Fibroblast of lung (primary cell): ENCODE data around the gene STARD7.

Experiments used
- CTCF ChIP-seq, 2 donors: IDR thresholded peaks in 1 of 2; conservative IDR thresholded peaks in 1 of 2; 1 replicate in 1 of 2; 2 replicates in 1 of 2; pipeline ENCODE4 v1.5.1; 2011 to 2012; ENCODE audit warnings: low read length in 2 of 2, control low read depth in 1 of 2, inconsistent platforms in 1 of 2, low read depth in 1 of 2, mild to moderate bottlenecking in 1 of 2
- EZH2 ChIP-seq: IDR thresholded peaks from 2 replicates; pipeline ENCODE4 v1.5.1; 2012; ENCODE audit warnings: low read length, control low read depth, mild to moderate bottlenecking; ENCODE audit errors: missing control alignments

- no peak for TF ChIP-seq CTCF (conservative IDR thresholded peaks at IDR 0.05 in 1 of 2, IDR thresholded peaks at IDR 0.05 in 1 of 2; ENCODE audit: low read depth in 1 of 2, low read length in 2 of 2)
- no peak for TF ChIP-seq EZH2
Observed at GRCh38 chr2:96225016-96225533, 16.4 kb upstream of the STARD7 start.
